ENCODE results near the gene PRM1.

GRCh38 chr16:11330526-11331237 is 49.6 kb upstream of the PRM1 start:
- TF ChIP-seq CTCF (IDR thresholded peaks at IDR 0.05 in 8 of 11, conservative IDR thresholded peaks at IDR 0.05 in 3 of 11), result no peak
- no peak for TF ChIP-seq POLR2AphosphoS5 (IDR thresholded peaks at IDR 0.05)

All from spleen (tissue), 7 donors.